Panc1 (cell line): ENCODE measurements around the gene RAB26.
"Not testable (repeated sequence)": the region's sequence is repeated elsewhere in the genome, so short reads cannot be mapped to it uniquely, and the experiment has no call there.

Experiments used
- CTCF ChIP-seq: fragments of 450-650 bp; IDR thresholded peaks from 2 replicates; pipeline ENCODE4 v1.5.1; 2017; ENCODE audit warnings: mild to moderate bottlenecking
- POLR2AphosphoS5 ChIP-seq: IDR thresholded peaks from 2 replicates; pipeline ENCODE4 v1.6.1; 2012; ENCODE audit warnings: mild to moderate bottlenecking, low read depth, low read length, moderate library complexity
- SIN3A ChIP-seq: IDR thresholded peaks from 2 replicates; pipeline ENCODE4 v1.6.1; 2012; ENCODE audit warnings: low read depth, mild to moderate bottlenecking, low read length, moderate library complexity, borderline replicate concordance; ENCODE audit not compliant: insufficient read depth
- TCF7L2 ChIP-seq: IDR thresholded peaks from 2 replicates; pipeline ENCODE4 v1.6.1; 2011; ENCODE audit warnings: mild to moderate bottlenecking, low read depth, low read length, inconsistent platforms
- TF ChIP-seq, protein P1 (sequence below), 2 experiments: IDR thresholded peaks; 2 replicates each; pipeline ENCODE4 v1.6.1; 2011 to 2012; ENCODE audit warnings: low read depth in 2 of 2, control low read depth in 1 of 2, low read length in 1 of 2, mild to moderate bottlenecking in 1 of 2, moderate library complexity in 1 of 2; ENCODE audit not compliant: insufficient read depth in 1 of 2

DNA sequence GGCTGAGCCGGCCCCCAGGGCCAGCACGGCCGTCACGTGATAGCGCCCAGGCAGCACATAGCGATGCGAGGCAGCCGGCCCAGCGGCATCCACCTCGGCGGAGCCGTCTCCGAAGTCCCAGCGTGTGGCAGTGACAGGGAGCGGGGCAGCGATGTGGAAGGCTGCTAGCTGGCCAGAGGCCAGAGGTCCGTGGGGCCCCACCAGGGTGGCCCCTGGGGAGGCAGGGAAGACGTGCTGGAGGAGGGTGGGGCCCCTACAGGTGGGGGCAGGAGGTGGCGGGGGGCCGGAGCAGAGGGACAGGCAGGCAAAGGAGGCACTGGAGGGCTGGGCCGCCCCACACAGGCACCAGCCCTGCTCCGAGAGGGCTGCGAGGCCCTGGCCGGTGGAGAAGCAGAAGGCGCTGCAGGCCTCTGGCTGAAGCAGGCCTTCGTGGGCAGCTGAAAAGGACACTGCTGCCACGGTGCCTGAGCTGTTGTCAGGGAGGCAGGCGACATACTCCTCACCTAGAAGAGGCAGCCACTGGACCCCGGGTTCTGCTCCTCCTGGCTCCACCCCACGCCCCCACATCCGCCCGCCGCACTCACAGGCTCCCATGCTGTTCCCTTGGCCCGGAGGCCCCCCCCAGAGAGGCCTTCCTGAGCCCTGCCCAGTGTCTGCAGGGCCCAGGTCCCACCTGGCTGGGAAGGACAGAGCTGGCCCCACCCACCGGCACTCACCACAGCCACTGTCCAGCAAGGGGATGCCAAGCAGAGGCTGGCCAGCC, 30.3 kb upstream of the RAB26 start:
- TF ChIP-seq, protein P1, sequence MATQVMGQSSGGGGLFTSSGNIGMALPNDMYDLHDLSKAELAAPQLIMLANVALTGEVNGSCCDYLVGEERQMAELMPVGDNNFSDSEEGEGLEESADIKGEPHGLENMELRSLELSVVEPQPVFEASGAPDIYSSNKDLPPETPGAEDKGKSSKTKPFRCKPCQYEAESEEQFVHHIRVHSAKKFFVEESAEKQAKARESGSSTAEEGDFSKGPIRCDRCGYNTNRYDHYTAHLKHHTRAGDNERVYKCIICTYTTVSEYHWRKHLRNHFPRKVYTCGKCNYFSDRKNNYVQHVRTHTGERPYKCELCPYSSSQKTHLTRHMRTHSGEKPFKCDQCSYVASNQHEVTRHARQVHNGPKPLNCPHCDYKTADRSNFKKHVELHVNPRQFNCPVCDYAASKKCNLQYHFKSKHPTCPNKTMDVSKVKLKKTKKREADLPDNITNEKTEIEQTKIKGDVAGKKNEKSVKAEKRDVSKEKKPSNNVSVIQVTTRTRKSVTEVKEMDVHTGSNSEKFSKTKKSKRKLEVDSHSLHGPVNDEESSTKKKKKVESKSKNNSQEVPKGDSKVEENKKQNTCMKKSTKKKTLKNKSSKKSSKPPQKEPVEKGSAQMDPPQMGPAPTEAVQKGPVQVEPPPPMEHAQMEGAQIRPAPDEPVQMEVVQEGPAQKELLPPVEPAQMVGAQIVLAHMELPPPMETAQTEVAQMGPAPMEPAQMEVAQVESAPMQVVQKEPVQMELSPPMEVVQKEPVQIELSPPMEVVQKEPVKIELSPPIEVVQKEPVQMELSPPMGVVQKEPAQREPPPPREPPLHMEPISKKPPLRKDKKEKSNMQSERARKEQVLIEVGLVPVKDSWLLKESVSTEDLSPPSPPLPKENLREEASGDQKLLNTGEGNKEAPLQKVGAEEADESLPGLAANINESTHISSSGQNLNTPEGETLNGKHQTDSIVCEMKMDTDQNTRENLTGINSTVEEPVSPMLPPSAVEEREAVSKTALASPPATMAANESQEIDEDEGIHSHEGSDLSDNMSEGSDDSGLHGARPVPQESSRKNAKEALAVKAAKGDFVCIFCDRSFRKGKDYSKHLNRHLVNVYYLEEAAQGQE (IDR thresholded peaks at IDR 0.05; ENCODE audit: insufficient read depth in 1 of 2, low read depth in 2 of 2, low read length in 1 of 2) = not testable (repeated sequence)
- TF ChIP-seq CTCF, TCF7L2, POLR2AphosphoS5, SIN3A: not testable (repeated sequence)
